Middle frontal gyrus (tissue), 1 donor: ENCODE data around the gene PCDH9.
A peak's percentile ranks its signal among the peaks of the same experiment; 100 is the strongest.

ENCODE experiments used
- DNase-seq: peaks from one replicate; pipeline ENCODE4 v3.0.0-alpha.2; 2015; ENCODE audit warnings: low spot score; ENCODE audit errors: extremely low spot score

The PCDH9 gene

GRCh38 chr13:66477816-66478215 is 752.3 kb downstream of the PCDH9 start:
- DNase-seq, result no peak

DNA sequence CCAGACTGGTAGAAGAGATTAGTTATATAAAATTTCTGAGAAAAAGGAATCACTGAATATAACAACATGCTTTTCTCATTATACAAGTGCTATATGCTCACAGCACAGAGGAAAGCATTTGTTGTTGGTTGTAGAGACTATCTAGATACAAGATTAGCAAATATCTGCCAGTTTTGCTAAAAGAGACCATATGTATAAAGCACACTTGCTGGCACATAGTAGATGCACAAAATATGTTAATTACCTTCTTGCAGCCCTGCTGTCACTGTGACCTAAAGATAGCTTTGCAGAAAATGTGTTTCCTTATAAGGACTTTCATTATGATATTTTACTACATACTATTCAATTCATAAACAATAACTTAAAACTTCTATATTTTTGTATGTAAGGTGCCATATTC is 755.1 kb downstream of the PCDH9 start:
- DNase-seq, result no peak

- no peak for DNase-seq
Measured at GRCh38 chr13:66469745-66470144, 760.4 kb downstream of the PCDH9 start.

- DNase-seq, result no peak
Measured at GRCh38 chr13:66468656-66469055, 761.5 kb downstream of the PCDH9 start.

GRCh38 chr13:66462187-66462586 is 767.9 kb downstream of the PCDH9 start:
- no peak for DNase-seq

DNA sequence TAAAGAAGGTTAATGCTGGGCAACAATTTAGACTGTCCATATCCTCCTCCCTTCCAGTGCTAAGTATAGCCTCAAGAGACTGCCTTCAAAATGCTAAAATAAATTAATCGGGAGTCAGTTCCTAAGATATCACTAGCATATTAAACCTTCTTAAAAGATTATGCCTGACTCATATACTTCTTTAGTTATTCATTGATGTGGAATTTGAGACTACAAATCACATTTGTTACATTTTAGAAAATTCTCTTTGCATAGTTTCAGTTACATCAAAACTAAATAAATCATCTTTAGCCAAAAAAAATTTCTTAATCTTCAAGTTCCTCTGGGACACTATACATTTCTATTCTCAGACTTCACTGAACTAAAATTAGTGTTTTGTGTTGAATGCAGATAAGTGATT is 769.1 kb downstream of the PCDH9 start:
- DNase-seq, result no peak

- no peak for DNase-seq
Measured at GRCh38 chr13:66459634-66460033, 770.5 kb downstream of the PCDH9 start.

DNA sequence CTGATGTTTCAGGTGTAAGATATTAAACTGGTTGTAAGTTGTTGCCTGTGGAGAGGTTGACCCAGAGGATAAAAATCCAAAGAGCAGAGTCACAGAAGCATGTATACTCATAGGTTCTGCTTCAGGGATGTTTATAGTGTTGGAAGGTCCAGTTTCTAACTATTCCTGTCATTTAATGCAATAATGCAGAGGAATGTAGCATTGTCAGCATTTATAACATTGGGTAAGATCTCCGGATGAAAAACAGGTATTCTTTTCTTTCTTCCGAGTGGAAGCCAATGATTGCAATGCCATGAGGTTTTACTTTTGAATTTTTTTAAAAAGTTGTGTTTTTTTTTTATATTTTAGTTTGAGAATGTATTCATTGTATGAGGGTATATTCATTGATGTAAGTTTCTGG is 771.0 kb downstream of the PCDH9 start:
- no peak for DNase-seq

DNA sequence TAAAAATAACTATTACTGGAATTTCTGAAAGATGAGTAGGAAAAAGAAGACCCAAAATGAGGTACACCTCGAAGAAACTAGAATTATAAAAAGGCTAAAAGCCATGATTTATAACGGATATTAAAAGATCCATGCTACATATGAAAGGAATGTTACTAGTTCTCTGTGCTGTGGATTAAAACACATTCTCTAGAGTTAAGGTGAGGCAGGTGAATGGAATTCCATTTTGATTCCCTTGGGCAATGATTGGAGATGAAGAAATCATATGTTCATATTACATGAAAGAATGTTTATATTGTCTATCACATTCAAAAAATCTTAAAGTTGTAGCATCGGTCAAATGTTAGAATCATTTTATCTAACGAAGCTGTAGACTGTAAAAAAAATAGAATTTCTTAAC is 783.7 kb downstream of the PCDH9 start:
- no peak for DNase-seq

DNA sequence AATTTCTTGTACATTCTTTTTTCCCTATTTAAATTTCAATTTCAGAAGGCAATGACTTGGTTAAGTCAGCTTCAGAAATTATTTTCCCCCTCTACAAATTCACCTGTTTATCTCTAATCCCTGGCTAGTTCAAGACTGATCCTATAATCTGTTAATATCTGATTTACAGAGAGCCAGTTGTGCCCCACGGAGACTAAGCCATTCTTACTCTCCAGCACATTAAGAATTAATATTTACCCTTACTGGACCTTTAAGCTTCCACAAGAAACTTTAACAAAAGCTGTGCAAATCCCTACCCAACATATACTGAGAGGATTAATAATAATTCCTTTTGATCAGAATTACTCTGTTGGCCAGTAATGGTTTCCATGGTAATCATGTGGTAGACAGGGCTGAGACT is 786.2 kb downstream of the PCDH9 start:
- DNase-seq, result no peak

GRCh38 chr13:66440938-66441337 is 789.2 kb downstream of the PCDH9 start:
- no peak for DNase-seq

DNA sequence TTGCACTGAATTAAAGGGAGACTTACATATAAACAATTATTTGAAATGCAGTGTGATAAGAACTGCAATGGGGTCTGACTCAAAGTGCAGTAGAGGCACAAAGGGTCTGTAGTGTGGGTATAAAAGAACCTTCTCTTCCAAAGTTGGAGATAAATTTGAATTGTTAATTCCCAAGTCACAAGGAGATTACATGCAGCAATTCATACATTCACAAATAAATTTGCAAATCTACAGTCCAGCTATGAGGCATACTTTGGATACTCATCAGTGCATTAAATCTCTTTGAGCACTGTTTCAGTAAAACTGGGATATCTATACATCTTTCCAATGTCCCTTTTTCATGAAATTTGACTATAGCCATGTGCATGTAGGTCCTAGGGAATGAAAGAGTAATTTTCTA is 799.4 kb downstream of the PCDH9 start:
- no peak for DNase-seq

- peak; percentile 3 for DNase-seq
Measured at GRCh38 chr13:66430269-66430668, 799.9 kb downstream of the PCDH9 start.

- DNase-seq, result no peak
Measured at GRCh38 chr13:66429156-66429555, 801.0 kb downstream of the PCDH9 start.

GRCh38 chr13:66427458-66427861 is 802.7 kb downstream of the PCDH9 start:
- no peak for DNase-seq

DNA sequence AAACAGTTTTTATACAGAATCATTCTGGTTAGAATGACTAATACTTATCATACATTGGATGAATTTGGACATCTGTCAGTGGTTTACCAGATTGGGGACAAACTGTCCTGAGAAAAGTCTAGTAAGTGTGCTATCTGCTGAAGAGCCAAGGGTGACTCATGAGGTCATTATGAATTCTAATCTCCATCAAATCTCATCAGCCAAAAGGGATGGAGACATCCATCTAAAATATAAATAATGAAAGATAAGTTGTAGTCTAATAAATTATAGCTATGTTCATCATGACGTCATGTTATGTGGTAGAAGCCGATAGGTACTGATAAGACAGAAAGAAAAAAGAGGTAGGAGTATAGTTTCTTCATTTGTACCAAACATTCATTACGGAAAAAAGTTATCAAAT is 804.4 kb downstream of the PCDH9 start:
- DNase-seq, result no peak

DNA sequence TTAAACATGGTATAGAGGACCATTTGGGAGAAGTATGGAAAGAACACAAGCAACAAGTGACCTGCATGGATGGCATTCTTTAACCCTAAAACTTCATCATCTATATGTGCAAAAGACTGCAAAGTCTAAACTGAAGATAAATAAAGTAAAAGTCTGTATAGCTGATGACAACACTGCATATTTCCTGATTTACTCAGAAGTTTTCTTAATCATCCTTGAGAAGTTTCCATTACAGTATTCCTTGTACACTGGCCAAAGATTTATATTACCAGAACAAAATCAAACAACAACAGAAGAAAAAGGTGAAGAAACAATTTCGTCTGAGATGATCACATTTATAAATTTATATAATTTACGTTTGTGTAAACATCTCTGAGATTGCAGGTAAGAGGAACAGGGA is 805.7 kb downstream of the PCDH9 start:
- peak; percentile 1 for DNase-seq

GRCh38 chr13:66415444-66415843 is 814.7 kb downstream of the PCDH9 start:
- DNase-seq, result no peak

DNA sequence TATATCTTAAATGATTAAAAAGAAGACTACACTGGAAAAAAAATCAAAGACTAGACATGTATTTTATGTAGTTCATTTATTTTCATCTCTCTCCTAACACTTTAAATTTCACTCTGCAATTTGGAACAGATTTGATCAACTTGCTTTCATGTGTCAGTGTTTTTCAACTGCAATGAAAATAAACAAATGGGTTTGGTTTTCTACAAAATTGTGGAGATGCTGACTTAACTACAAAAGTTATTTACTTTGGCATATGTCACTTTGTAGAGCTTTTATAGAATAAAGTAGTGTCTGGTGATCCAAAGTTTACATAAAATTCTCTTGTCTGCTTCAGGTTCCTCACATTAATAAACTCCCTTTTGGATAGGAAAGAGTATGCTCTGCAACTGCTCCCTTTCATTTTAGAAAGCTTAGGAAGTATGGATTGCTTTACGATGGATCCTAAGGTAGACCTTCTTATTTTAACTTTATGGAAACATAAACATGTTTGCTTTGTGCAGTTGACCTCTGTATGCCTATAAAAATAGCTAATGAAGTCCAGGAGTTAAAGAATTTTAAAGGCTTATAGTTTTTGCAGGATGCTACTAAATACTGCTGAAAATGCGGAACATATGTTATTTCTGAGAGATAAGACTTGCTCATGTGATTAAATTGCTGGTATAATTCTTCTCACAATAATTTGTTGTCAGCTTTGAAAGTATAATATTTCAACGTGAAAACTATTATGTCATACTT is 815.9 kb downstream of the PCDH9 start:
- no peak for DNase-seq

- no peak for DNase-seq
Measured at GRCh38 chr13:66410314-66410713, 819.8 kb downstream of the PCDH9 start.

- DNase-seq, result no peak
Measured at GRCh38 chr13:66409542-66409941, 820.6 kb downstream of the PCDH9 start.

GRCh38 chr13:66407128-66407527 is 823.0 kb downstream of the PCDH9 start:
- no peak for DNase-seq

- DNase-seq, result no peak
Measured at GRCh38 chr13:66405908-66406802, 824.0 kb downstream of the PCDH9 start.
